Measurements from ENCODE around the gene ATP8A2. TPM values are rescaled to one million over a fixed set of nuclear protein-coding genes. Genes with fewer than 3 reads are reported as not detected.

The ATP8A2 gene
- total RNA-seq, 6 experiments from 2014 or later = not detected

DNA sequence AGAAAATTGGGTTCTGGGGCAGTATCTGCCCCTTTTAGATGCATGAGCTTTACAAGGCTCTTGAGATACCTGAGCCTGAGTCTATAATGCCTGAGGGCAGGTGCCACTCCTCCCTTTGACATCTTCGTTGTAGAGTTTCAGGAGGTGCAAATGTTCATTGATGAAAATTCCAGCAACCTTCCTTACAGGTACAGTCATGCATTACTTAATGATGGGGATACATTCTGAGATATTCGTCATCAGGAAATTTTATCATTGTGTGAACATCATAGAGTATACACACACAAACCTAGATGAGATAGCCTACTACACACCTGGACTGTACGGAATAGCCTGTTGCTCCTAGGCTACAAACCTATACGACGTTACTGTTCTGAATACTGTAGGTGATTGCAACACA, 370.0 kb downstream of the ATP8A2 start:
- WGBS (ENCODE audit: insufficient coverage, low coverage, low lambda C conversion rate, missing lambda C conversion rate) = 69% methylated on average over 5 of the region's 5 CpGs
- no peaks in the 10 kb centered on the region for H3K27me3 ChIP-seq
- H3K36me3 ChIP-seq = no peaks in the 10 kb centered on the region
- H3K4me3 ChIP-seq = no peak overlapping the region
- H3K4me1 ChIP-seq = peaks cover 0 to 9% (median 0%) of the 10 kb centered on the region in 4 donors
- no peak for ATAC-seq
- H3K27ac ChIP-seq = no peak overlapping the region
- H3K9me3 ChIP-seq = no peaks in the 10 kb centered on the region
- no peak for TF ChIP-seq POLR2A (IDR thresholded peaks at IDR 0.05)
- TF ChIP-seq, protein P1, sequence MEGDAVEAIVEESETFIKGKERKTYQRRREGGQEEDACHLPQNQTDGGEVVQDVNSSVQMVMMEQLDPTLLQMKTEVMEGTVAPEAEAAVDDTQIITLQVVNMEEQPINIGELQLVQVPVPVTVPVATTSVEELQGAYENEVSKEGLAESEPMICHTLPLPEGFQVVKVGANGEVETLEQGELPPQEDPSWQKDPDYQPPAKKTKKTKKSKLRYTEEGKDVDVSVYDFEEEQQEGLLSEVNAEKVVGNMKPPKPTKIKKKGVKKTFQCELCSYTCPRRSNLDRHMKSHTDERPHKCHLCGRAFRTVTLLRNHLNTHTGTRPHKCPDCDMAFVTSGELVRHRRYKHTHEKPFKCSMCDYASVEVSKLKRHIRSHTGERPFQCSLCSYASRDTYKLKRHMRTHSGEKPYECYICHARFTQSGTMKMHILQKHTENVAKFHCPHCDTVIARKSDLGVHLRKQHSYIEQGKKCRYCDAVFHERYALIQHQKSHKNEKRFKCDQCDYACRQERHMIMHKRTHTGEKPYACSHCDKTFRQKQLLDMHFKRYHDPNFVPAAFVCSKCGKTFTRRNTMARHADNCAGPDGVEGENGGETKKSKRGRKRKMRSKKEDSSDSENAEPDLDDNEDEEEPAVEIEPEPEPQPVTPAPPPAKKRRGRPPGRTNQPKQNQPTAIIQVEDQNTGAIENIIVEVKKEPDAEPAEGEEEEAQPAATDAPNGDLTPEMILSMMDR (IDR thresholded peaks at IDR 0.05) = no peak
- no peak for DNase-seq
- intact Hi-C loops (cut with DNase I) = no loop called here

- no peaks in the 10 kb centered on the region for H3K27me3 ChIP-seq
- H3K4me1 ChIP-seq = peaks cover 0 to 9% (median 0%) of the 10 kb centered on the region in 4 donors
- no peak overlapping the region for H3K27ac ChIP-seq
- WGBS (ENCODE audit: insufficient coverage, low coverage, low lambda C conversion rate, missing lambda C conversion rate) = 83% methylated on average over 2 of the region's 2 CpGs
- H3K4me3 ChIP-seq = no peak overlapping the region
- no peaks in the 10 kb centered on the region for H3K9me3 ChIP-seq
- no peaks in the 10 kb centered on the region for H3K36me3 ChIP-seq
- DNase-seq = no peak
- intact Hi-C loops (cut with DNase I) = no loop called here
- TF ChIP-seq POLR2A (IDR thresholded peaks at IDR 0.05) = no peak
- TF ChIP-seq, protein P1 (IDR thresholded peaks at IDR 0.05) = no peak
- ATAC-seq = no peak
Observed at GRCh38 chr13:25742220-25742619, 370.4 kb downstream of the ATP8A2 start.

GRCh38 chr13:25743421-25743820, 371.6 kb downstream of the ATP8A2 start:
- Histone ChIP-seq H3K4me1 (peaks cover 0 to 8% (median 0%) of the 10 kb centered on the region in 4 donors), H3K36me3 (no peaks in the 10 kb centered on the region), H3K9me3 (no peaks in the 10 kb centered on the region), H3K27ac (no peak overlapping the region), H3K27me3 (no peaks in the 10 kb centered on the region), H3K4me3 (no peak overlapping the region)
- 77% methylated on average over 4 of the region's 4 CpGs for WGBS (ENCODE audit: insufficient coverage, low coverage, low lambda C conversion rate, missing lambda C conversion rate)
- TF ChIP-seq, protein P1 (IDR thresholded peaks at IDR 0.05) = no peak
- no peak for TF ChIP-seq POLR2A (IDR thresholded peaks at IDR 0.05)
- intact Hi-C loops (cut with DNase I) = no loop called here
- DNase-seq (no peak), ATAC-seq (no peak)

GRCh38 chr13:25744178-25744577, 372.4 kb downstream of the ATP8A2 start:
- H3K9me3 ChIP-seq = no peaks in the 10 kb centered on the region
- WGBS (ENCODE audit: insufficient coverage, low coverage, low lambda C conversion rate, missing lambda C conversion rate) = 49% methylated on average over 6 of the region's 6 CpGs
- ATAC-seq (no peak), DNase-seq (no peak)
- no peaks in the 10 kb centered on the region for H3K36me3 ChIP-seq
- peaks cover 0 to under 1% (median 0%) of the 10 kb centered on the region in 4 donors for H3K4me1 ChIP-seq
- intact Hi-C loops (cut with DNase I) = no loop called here
- H3K4me3 ChIP-seq = no peak overlapping the region
- TF ChIP-seq, protein P1 (IDR thresholded peaks at IDR 0.05) = no peak
- TF ChIP-seq POLR2A (IDR thresholded peaks at IDR 0.05) = no peak
- no peak overlapping the region for H3K27ac ChIP-seq
- H3K27me3 ChIP-seq = no peaks in the 10 kb centered on the region

DNA sequence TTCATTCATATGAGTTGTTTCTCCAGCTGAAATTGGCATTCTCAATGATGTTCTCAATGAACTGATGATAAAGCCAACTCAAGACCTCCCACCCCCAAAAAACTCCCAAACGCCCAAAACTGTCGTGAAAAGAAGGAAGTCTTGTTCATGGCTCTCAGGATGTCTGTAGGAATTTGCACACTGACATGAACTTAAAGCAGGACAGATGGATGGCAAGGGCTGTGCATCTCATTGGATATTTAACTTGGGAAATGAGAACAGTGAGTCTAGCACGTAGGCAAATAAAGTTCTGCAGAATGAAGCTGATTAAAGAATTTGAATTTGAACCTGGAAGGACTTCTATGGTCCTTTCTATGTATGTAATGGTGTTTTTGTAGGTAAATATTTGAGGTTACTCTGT, 374.4 kb downstream of the ATP8A2 start:
- intact Hi-C loops (cut with DNase I) = no loop called here
- H3K27ac ChIP-seq = no peak overlapping the region

More for the DNA sequence above, 374.4 kb downstream of the ATP8A2 start:
- no peaks in the 10 kb centered on the region for H3K9me3 ChIP-seq
- ATAC-seq = no peak
- H3K27me3 ChIP-seq = no peaks in the 10 kb centered on the region
- H3K4me1 ChIP-seq = no peaks in the 10 kb centered on the region
- TF ChIP-seq, protein P1 (IDR thresholded peaks at IDR 0.05) = no peak
- TF ChIP-seq POLR2A (IDR thresholded peaks at IDR 0.05) = no peak
- DNase-seq = no peak
- no peak overlapping the region for H3K4me3 ChIP-seq
- WGBS (ENCODE audit: insufficient coverage, low coverage, low lambda C conversion rate, missing lambda C conversion rate) = 30% methylated on average over 2 of the region's 3 CpGs
- no peaks in the 10 kb centered on the region for H3K36me3 ChIP-seq

Measured in right lobe of liver (tissue), 6 donors.